NCI-H2081 (cell line): ENCODE results near the gene DEPDC4.
"Not testable (repeated sequence)": the region's sequence is repeated elsewhere in the genome, so short reads cannot be mapped to it uniquely, and the experiment has no call there.

Experiments used
- DNase-seq, 2 experiments: peaks; one replicate each; lab custom pipeline; 2025; lab: John Stamatoyannopoulos, UW

The DEPDC4 gene

DNA sequence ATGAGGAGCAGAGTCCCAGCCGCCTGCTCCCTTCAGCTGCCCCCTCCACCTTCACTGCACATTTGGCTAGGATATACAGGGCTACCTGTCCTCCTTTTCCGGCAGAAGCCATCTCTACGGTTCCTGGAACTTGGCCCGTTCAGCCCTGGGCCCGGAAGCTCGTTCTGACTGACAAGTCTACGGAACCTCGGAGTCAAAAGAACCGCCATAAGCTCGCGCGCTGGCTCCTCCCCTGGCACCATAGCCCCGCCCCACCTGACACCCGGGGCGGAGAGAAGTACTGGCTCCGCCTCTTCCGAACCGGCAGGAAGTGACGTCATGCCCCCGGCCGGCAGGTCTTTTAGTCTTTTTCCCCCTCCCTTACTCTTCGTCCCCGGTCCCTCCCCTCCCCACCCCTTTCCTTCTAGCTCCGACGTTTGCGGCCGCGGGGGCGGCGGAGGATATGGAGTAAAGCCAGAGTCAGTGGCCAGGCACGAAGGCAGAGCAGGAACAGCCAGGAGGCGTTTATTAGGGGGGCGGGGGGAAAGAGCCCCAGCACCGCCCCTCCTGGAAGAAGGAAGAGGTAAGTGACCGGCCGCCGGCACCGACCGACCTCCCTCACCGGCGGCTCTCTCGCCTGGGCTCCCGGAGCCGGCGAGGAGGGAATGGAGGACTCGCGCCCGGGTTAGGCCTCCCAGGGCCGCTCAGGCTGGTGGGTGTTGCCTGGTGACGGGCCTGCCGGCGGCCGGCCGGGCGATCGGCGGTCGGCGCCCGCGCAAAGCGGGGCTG is at the start of gene DEPDC4, which contains the start of gene SCYL2:
Gene DEPDC4, minus strand, starts transcription at position 245 of the 768 bp plus-strand sequence. Its CDS starts 3 bp downstream, at position 242.
Gene SCYL2, plus strand, starts transcription at position 343 of the 768 bp plus-strand sequence. CDS start 15,794 bp downstream, outside the sequence.
- peak; percentile 94 to 97 for DNase-seq

DNA sequence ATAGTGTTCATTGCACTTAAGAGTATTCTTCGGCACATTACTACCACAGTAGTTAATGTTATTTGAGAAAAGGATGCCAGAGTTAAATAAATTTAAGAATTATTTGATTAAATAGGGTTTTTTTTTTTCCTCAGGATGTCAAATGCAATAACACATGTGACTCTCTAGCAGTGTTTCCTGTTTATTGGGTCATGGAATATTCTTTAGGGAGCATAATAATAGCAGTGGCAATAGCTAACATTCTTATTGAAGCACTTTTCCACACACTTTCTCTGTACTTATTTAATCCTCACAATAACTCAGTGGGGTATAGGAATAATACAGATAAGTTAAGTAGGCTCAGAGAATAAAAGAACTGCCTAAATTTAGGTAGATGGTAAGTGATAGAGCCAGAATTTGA is 44.4 kb upstream of the DEPDC4 start:
- no peak for DNase-seq

- DNase-seq, result not testable (repeated sequence)
These were observed 41.3 kb upstream of the DEPDC4 start for GRCh38 chr12:100308138-100308537.

- DNase-seq, result not testable (repeated sequence)
These were observed 37.5 kb upstream of the DEPDC4 start for GRCh38 chr12:100304334-100304733.

- no peak for DNase-seq
These were observed 37.0 kb upstream of the DEPDC4 start for GRCh38 chr12:100303831-100304230.

GRCh38 chr12:100302081-100302480 is 35.2 kb upstream of the DEPDC4 start:
- DNase-seq, result no peak

GRCh38 chr12:100295764-100296555 is 29.1 kb upstream of the DEPDC4 start:
- no peak for DNase-seq

GRCh38 chr12:100294366-100294765 is 27.5 kb upstream of the DEPDC4 start:
- not testable (repeated sequence) for DNase-seq

GRCh38 chr12:100293017-100293416 is 26.1 kb upstream of the DEPDC4 start:
- no peak for DNase-seq

GRCh38 chr12:100290016-100290415 is 23.1 kb upstream of the DEPDC4 start:
- DNase-seq, result no peak

DNA sequence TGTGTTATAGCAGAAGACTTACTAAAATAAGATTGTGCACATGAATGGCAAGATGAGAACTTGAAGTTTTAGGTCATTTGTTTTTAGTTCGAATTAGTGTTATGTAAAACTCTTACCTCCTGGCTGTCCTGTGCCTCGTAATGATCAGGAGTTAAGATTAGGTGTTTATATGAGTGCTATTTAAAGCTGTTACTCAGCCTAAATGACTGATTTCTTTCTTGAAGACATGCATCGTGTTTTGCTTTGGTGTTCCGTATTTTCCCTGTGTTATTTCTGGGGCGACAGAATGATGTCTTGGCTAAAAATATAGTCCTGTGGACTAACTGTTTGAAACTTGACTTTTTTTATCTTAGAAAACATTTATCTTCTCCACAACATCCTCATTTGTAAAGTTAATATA is 22.2 kb upstream of the DEPDC4 start:
- DNase-seq, result no peak

GRCh38 chr12:100284556-100284955 is 17.7 kb upstream of the DEPDC4 start:
- not testable (repeated sequence) for DNase-seq

GRCh38 chr12:100279607-100280244 is 12.8 kb upstream of the DEPDC4 start:
- no peak for DNase-seq

- DNase-seq, result no peak
These were observed 12.3 kb upstream of the DEPDC4 start for GRCh38 chr12:100279159-100279558.

DNA sequence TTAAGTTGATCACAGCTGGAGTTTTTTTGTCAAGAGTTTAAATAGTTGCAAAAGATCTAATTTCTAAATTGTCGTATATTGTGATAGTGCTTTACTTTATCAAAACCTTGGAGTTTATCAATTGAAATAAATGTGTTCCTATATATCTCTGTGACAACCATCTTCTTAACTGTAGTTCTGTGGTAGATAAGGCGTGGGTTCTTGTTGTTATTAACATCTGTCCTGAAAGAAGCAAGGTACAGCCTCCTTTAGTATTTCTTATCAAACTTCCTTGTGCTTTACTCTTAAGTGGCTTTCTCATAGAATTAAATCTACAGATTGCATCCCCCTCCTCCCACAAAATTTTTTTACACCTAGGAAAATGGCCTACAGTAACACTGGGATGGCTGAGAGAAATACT is 7.4 kb upstream of the DEPDC4 start:
- DNase-seq, result no peak

DNA sequence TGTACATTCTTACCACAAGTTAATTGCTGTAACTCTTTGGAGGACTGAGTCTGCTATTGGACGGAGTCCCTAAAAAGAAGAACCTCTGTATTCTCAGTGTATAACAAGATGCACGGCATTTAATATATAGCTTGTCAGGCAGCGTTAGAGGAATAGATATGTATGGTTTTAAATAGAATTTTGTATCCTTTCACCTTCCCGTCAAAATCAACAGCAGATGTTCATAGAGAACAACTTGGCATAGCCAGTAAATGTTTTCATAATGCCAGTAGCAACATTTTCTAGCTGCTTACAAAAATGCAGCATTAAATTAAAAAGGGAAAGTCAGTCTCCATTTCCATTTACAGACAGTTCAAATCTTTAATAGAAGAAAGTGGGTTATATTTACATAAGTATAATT is 6.9 kb upstream of the DEPDC4 start:
- no peak for DNase-seq

- DNase-seq, result no peak
These were observed 2.1 kb upstream of the DEPDC4 start for GRCh38 chr12:100268835-100269564.

DNA sequence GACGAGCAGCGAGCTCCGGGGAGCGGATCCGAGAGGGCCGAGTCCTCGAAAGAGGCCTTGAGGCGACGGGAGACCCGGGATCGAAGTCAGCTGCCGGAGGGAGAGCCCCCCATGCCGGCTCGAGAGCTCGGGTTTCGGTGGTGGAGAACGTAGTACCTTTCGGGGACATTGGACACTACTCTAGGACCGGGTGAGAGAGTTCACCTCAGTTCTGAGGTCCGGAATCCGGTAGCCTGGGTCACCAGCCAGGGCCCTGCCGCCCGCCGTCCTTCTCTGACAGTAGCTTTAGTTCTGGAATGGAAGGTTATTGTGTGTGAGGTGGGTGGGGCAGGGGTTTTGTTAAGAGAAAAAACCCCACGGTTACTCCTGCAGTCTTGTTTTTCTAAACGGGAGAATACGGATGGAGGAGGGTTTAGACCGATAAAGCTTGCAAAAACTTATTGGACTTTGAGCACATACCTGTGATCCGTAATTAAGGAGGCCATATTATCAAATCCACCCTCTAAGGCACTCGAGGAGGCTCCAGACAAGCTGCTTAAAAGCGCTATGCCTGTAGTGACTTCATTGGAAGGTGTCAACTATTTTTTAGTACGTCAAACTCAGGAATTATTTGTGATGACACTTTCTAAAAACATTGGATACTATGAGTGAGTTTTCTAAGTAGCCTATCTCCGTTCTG is 863 bp upstream of the DEPDC4 start:
- peak in 1 of 2 experiments; percentile 14 for DNase-seq

DNA sequence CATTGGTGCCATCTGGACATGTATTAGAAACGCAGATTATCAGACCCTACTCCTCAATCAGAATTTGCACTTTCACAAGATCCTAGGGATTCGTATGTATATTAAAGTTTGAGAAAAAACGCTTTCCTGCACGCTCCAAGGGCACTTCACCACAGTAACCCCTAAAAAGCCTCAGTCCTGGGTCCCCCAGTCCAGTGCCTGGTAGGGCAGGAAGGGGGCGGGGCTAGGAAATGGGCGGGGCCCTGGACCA is 369 bp downstream of the DEPDC4 start:
- DNase-seq, result no peak

DNA sequence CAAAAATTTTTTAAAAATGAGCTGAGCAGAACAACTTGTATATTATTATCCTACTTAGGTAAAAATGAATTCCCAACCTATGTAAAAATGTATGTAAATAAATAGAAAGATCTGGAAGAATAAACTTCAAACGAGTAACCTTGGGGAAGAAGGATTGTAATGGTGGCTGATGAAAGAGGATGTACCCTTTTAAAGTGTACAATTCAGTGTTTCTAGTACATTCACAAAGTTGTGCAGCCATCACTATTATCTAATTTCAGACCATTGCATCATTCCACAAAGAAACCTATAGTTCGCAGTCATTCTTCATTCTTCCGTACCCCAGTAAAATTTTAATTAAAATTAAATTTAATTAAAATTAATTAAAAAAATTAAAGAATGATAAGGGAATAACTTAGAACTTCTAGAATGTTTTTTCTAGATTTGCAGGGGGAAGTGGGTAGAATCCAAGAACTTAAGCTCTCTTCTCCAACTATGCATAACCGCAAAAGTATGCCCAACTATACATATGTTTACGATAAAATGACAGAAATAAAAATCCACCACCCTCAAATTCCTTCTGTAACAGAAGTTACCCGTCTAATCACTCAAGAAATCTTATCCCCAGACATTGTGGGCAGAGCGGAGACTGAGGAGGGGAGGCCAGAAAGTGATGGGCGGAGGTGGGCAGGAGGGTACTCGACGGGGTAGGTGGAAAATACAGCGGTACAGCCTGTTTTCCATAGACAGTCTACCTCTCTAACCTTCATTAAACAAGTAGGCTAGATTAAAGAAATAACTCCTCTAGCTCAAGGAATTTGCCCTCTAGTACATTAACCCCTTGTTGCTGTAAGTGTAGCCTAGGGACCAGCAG is 921 bp downstream of the DEPDC4 start:
- no peak for DNase-seq

DNA sequence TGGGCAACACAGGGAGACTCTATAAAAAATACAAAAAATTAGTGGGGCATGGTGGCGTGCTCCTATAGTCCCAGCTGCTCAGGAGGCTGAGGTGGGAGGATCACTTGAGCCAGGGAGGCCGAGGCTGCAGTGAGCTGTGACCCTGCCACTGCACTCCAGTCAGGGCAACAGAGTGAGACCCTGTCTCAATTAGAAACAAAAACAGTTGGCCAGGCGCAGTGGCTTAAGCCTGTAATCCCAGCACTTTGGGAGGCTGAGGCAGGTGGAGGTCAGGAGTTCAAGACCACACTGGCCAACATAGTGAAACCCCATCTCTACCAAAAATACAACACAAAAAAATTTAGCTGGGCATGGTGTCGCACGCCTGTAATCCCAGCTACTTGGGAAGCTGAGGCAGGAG is 1.8 kb downstream of the DEPDC4 start:
- DNase-seq, result not testable (repeated sequence)
